Activated CD4-positive, alpha-beta memory T cell treated with anti-CD3 and anti-CD28 coated beads, Interleukin-2, amount 10 ng/mL, durations not matched to agents 7 days and 5 days (primary cell): ENCODE measurements around the gene NR1D1. TPM values are rescaled to one million over a fixed set of nuclear protein-coding genes. Genes with fewer than 3 reads are reported as not detected.

Experiments used
- CTCF ChIA-PET: fragments of 350-600 bp; sonication (Branson Sonifier 250); formaldehyde crosslinking; loops from one replicate; lab custom pipeline; 2021; ENCODE audit warnings: antibody characterized with exemption, inconsistent platforms; lab: Charles Lee
- POLR2A ChIA-PET: fragments of 350-600 bp; sonication (Branson Sonifier 250); formaldehyde crosslinking; loops from one replicate; lab custom pipeline; 2021; ENCODE audit warnings: antibody characterized with exemption; lab: Charles Lee
- DNase-seq: peaks from one replicate; pipeline ENCODE4 v3.0.0-alpha.2; 2020
- H3K27ac Mint-ChIP-seq: one replicate; pipeline ENCODE4 v1.8.0; 2021; ENCODE audit warnings: mild to moderate bottlenecking, mixed read lengths
- H3K27me3 Mint-ChIP-seq: one replicate; pipeline ENCODE4 v1.8.0; 2021; ENCODE audit warnings: mixed read lengths
- H3K36me3 Mint-ChIP-seq: one replicate; pipeline ENCODE4 v1.8.0; 2021; ENCODE audit warnings: low read depth, mixed read lengths
- H3K4me1 Mint-ChIP-seq: one replicate; pipeline ENCODE4 v1.8.0; 2021; ENCODE audit warnings: mixed read lengths
- H3K4me3 Mint-ChIP-seq: one replicate; pipeline ENCODE4 v1.8.0; 2021; ENCODE audit warnings: mild to moderate bottlenecking, mixed read lengths
- H3K9me3 Mint-ChIP-seq: one replicate; pipeline ENCODE4 v1.8.0; 2021; ENCODE audit warnings: mixed read lengths
- total RNA-seq, 2 experiments: library from RNA; stranded (reverse); gene quantifications; one replicate each; pipeline ENCODE4 v1.2.3, GENCODE V29; 2021

The NR1D1 gene
- total RNA-seq, 2 experiments from 2014 or later = 5.2 to 5.9 TPM

- no peak overlapping the region for H3K27ac Mint-ChIP-seq
- CTCF ChIA-PET = no interaction called here
- H3K4me1 Mint-ChIP-seq = peaks cover 39% of the 10 kb centered on the region
- POLR2A ChIA-PET = no interaction called here
- H3K27me3 Mint-ChIP-seq = no peaks in the 10 kb centered on the region
- no peaks in the 10 kb centered on the region for H3K36me3 Mint-ChIP-seq
- no peaks in the 10 kb centered on the region for H3K9me3 Mint-ChIP-seq
- H3K4me3 Mint-ChIP-seq = no peak overlapping the region
- no peak for DNase-seq
Measured at GRCh38 chr17:40071313-40072039, 28.9 kb downstream of the NR1D1 start.

DNA sequence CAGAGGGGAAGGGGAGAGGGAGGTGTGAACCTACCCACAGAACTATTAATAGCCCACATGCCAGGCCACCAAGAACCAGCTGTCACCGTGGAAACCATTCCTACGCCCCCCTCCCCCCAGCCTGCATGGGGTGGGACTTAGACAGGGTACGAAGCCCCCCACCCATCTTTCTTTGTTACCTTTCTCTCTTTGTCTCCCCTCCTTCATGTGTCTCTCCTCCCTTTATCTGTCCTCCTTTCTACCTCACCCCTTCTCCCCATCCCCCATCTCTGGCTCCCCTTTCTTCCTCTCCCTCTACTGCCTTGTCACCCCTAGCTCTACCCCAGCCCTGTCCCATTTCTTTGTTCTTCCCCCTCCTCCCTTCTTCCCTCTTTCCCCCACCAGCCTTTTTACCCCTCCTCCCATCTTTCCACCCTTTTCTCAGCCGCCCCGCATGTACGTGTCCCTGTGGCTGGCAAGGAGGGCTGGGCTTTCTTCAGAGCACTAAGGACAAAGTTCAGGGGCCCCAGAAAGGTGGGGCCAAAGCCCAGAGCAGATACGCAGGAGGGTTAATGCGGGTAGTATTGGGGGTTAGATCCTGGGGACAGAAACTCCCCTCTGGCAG is 29.6 kb downstream of the NR1D1 start:
- Mint-ChIP-seq H3K4me1 (peaks cover 34% of the 10 kb centered on the region), H3K27me3 (no peaks in the 10 kb centered on the region), H3K4me3 (no peak overlapping the region), H3K36me3 (no peaks in the 10 kb centered on the region), H3K27ac (no peak overlapping the region), H3K9me3 (no peaks in the 10 kb centered on the region)
- POLR2A ChIA-PET = no interaction called here
- CTCF ChIA-PET = interaction anchor here (3.5 kb wide), 1 partner anchor 42 kb away, joined by 21 read pairs; no protein-coding TSS in a partner anchor
- DNase-seq = no peak

GRCh38 chr17:40069751-40070708 is 30.4 kb downstream of the NR1D1 start:
- Mint-ChIP-seq H3K4me3 (peak overlapping the region; percentile 32), H3K36me3 (no peaks in the 10 kb centered on the region), H3K9me3 (no peaks in the 10 kb centered on the region), H3K27me3 (peaks cover 3% of the 10 kb centered on the region), H3K27ac (peak overlapping the region; percentile 19), H3K4me1 (peaks cover 32% of the 10 kb centered on the region)
- no peak for DNase-seq
- CTCF ChIA-PET = interaction anchor here (0.7 to 3.5 kb wide), 8 partner anchors 16 to 99 kb away, joined by 3 to 21 read pairs (median 6); partner anchors contain the start of gene MED24
- POLR2A ChIA-PET = interaction anchor here (0.8 to 3.2 kb wide), 7 partner anchors 13 to 340 kb away, joined by 3 to 14 read pairs (median 5); partner anchors contain the start of genes MED24 and MIEN1

DNA sequence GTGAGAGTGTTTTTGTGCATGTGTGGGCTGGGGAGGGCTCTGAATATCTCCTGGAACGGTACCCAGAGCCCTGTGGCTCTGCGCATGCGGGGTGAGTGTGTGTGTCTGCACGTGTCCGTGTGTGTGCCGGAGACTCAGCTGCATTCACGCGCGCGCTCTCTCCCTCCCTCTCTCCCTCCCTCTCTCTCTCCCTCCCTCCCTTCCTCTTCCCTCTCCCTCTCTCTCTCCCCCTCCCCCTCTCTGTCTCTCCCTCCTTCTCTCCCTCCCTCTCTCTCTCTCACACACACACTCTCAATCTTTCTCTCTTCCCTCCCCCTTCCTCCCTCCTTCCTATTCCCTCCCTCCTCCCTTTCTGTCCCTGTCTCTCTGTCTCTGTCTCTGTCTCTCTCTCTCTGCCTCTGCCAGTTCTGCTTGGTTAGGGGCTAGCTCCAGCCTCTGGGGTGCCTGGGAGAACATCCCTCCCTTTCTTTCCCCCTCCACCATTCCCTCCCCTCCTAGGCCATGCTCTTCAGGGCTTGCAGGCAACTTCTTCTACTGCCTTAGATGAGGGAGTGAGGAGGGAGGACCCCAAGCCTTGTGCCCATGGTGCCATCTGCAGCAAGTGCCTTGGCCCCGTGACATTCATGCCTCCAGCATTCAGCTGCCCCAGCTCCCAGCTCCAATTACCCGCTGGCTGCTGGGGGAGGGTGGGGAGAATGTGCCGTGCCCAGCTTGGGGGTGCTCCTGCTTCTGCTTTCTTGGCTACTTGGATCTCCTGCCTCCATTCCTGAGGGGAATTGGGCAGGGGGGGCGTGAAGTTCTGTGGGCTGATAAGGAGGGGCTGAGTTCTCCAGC is 31.3 kb downstream of the NR1D1 start:
- Mint-ChIP-seq H3K4me3 (peak overlapping the region; percentile 75), H3K27me3 (peaks cover 11% of the 10 kb centered on the region), H3K9me3 (no peaks in the 10 kb centered on the region), H3K36me3 (no peaks in the 10 kb centered on the region), H3K27ac (peak overlapping the region; percentile 66), H3K4me1 (peaks cover 39% of the 10 kb centered on the region)
- CTCF ChIA-PET = interaction anchor here (0.5 to 3.5 kb wide), 10 partner anchors 15 to 99 kb away, joined by 3 to 21 read pairs (median 4); partner anchors contain the start of gene MED24
- POLR2A ChIA-PET = interaction anchor here (0.7 to 3.2 kb wide), 9 partner anchors 12 to 339 kb away, joined by 3 to 14 read pairs (median 4); partner anchors contain the start of genes MED24, MIEN1, NR1D1 and WIPF2
- peak; percentile 76 for DNase-seq

DNA sequence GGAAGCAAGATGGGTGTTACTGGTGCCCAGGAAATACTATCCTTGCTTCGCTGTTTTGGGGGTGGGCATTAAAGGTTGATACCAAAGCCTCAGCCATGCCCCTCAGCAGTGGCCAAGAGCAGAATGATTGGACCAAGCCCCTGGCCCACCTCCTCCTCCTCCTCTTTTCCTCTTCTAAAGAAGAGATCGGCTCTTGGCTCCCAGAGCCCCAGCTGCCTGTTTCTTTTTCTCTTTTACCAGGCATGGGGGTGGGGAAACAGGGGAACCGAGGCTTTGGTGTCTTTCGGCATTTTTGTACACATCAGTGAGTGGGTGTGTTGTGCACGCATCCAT is 31.8 kb downstream of the NR1D1 start:
- ChIA-PET POLR2A (interaction anchor here (0.7 to 3.2 kb wide), 7 partner anchors 12 to 151 kb away, joined by 3 to 14 read pairs (median 5); partner anchors contain the start of genes MED24, NR1D1 and WIPF2), CTCF (interaction anchor here (0.5 to 3.5 kb wide), 8 partner anchors 17 to 100 kb away, joined by 3 to 21 read pairs (median 6); no protein-coding TSS in a partner anchor)
- Mint-ChIP-seq H3K4me1 (peaks cover 44% of the 10 kb centered on the region), H3K27ac (peak overlapping the region; percentile 66), H3K4me3 (peak overlapping the region; percentile 75), H3K36me3 (no peaks in the 10 kb centered on the region), H3K9me3 (no peaks in the 10 kb centered on the region), H3K27me3 (peaks cover 16% of the 10 kb centered on the region)
- no peak for DNase-seq

DNA sequence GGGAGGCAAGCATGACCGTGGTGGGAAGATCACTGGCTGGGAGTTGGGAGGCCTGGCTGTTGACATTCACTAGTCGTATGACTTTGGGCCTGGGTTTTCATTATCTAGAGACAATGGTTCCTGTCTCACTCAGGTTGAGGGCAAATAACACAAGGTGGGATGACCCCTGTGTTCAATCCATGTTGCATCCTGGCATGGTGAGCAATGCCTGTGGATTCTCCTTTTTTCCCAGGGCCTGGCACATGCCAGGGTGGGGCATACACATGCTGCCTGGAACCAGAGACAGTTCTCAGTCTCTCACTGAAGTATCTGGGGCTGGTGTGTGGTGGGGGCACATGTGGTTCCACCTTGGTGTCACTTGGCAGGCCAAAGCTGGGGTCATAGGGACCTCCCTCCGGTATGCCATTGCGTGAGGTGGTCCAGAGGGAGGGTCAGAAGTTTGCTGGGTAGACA is 32.2 kb downstream of the NR1D1 start:
- no peak for DNase-seq
- H3K27ac Mint-ChIP-seq = peak overlapping the region; percentile 66
- no peaks in the 10 kb centered on the region for H3K36me3 Mint-ChIP-seq
- CTCF ChIA-PET = interaction anchor here (0.5 to 3.5 kb wide), 7 partner anchors 18 to 100 kb away, joined by 3 to 21 read pairs (median 6); no protein-coding TSS in a partner anchor
- POLR2A ChIA-PET = interaction anchor here (1.1 to 3.2 kb wide), 6 partner anchors 11 to 56 kb away, joined by 4 to 14 read pairs (median 6); partner anchors contain the start of genes MED24 and NR1D1
- peaks cover 47% of the 10 kb centered on the region for H3K4me1 Mint-ChIP-seq
- H3K27me3 Mint-ChIP-seq = peaks cover 18% of the 10 kb centered on the region
- H3K9me3 Mint-ChIP-seq = no peaks in the 10 kb centered on the region
- H3K4me3 Mint-ChIP-seq = peak overlapping the region; percentile 75

- Mint-ChIP-seq H3K9me3 (no peaks in the 10 kb centered on the region), H3K4me3 (peak overlapping the region; percentile 21), H3K4me1 (peaks cover 47% of the 10 kb centered on the region), H3K27ac (peak overlapping the region; percentile 66), H3K27me3 (peaks cover 18% of the 10 kb centered on the region), H3K36me3 (no peaks in the 10 kb centered on the region)
- ChIA-PET POLR2A (interaction anchor here (2.0 to 3.2 kb wide), 2 partner anchors 14 to 45 kb away, joined by 11 to 14 read pairs; partner anchors contain the start of gene MED24), CTCF (interaction anchor here (1.3 to 5.0 kb wide), 4 partner anchors 7 to 45 kb away, joined by 3 to 60 read pairs (median 14); partner anchors contain the start of gene MED24)
- no peak for DNase-seq
Measured at GRCh38 chr17:40067710-40068109, 32.7 kb downstream of the NR1D1 start.

DNA sequence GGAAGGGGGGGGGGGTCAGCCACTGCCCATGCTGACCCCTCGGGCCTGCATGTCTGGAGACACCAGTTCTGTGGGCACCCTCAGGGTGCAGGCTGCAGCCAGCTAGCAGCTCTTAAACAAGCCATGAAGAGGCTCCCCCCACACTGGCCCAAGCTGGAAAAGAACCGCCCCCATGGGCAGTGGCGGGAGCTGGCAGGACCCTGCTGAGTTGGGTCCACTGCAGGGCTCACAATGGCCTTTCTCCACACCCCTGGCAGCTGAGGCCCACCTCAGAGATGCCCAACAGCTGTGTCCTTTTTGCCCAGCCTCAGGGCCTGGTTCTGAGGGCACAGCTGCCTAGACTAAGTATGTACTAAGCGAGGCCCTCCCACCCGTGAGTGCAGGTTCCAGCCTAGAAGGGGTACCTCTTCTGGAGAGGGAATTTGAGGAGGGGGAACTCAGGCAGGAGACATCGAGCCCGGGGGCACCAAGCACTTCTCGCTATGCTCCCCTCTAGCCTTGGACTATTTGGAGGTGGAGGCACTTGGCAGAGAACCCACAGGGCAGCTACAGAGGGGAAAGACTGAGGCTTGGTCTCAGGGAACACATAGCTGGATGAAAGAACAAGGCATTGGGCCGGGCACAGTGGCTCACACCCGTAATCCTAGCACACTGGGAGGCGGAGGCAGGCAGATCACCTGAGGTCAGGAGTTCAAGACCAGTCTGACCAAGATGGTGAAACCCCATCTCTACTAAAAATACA is 34.4 kb downstream of the NR1D1 start:
- DNase-seq = no peak
- Mint-ChIP-seq H3K27ac (no peak overlapping the region), H3K9me3 (no peaks in the 10 kb centered on the region), H3K27me3 (peaks cover 33% of the 10 kb centered on the region), H3K36me3 (no peaks in the 10 kb centered on the region), H3K4me1 (peaks cover 55% of the 10 kb centered on the region), H3K4me3 (no peak overlapping the region)
- POLR2A ChIA-PET = interaction anchor here (0.5 to 3.3 kb wide), 8 partner anchors 12 to 260 kb away, joined by 3 to 26 read pairs (median 3); partner anchors contain the start of genes CASC3 and MED24
- CTCF ChIA-PET = interaction anchor here (0.6 to 5.0 kb wide), 6 partner anchors 9 to 289 kb away, joined by 3 to 60 read pairs (median 4); partner anchors contain the start of genes CASC3 and MED24

DNA sequence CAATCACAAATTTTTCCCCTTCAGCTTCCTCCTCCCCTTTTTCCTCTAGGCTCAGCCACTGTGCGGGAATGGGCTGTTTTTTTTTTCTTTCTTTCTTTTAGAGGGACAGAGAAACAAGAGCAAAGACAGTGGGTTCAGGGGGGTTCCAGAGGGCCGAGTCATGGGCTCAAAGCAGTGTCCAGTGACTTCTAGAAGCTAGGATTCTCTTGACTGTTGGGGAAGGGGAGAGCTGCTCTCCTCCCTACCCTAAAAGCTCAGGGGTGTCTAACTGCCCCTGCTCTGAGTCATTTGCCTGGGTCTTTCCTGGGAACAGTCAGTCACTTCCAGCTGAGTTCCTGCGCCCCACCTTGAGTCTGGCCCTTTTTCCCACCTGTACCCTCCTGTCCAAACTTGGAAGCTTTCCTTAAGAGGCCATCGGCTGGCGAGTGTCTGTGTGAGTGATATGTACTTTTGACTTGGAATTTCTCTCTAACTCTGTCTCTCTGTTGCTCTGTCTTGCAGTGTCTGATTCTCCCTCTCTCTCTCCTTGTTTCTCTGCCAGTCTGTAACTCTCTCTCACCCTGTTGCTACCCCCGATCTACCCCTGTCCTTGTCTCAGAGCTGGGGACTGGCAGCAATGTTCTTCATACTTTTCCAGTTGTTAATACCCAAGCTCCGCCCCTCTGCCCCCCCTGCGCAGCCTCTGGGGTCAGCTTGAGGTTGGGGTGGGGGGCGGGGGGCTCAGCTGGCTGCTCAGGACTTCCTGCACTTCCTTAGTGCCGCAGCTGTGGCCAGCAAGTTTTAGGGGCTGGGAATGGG is 35.2 kb downstream of the NR1D1 start:
- H3K9me3 Mint-ChIP-seq = no peaks in the 10 kb centered on the region
- no peaks in the 10 kb centered on the region for H3K36me3 Mint-ChIP-seq
- no peak overlapping the region for H3K4me3 Mint-ChIP-seq

More for the DNA sequence above, 35.2 kb downstream of the NR1D1 start:
- Mint-ChIP-seq H3K27ac (no peak overlapping the region), H3K27me3 (peaks cover 37% of the 10 kb centered on the region), H3K4me1 (peaks cover 54% of the 10 kb centered on the region)
- CTCF ChIA-PET = interaction anchor here (1.1 to 5.0 kb wide), 6 partner anchors 9 to 290 kb away, joined by 3 to 60 read pairs (median 6); partner anchors contain the start of gene MED24
- POLR2A ChIA-PET = interaction anchor here (0.6 to 3.3 kb wide), 5 partner anchors 11 to 1870 kb away, joined by 3 to 26 read pairs (median 3); partner anchors contain the start of genes CASC3 and MED24
- no peak for DNase-seq
